H1 (cell line): ENCODE data around the gene TOP2B. TPM values are rescaled to one million over a fixed set of nuclear protein-coding genes. Genes with fewer than 3 reads are reported as not detected.

ENCODE experiments used
- CTCF ChIA-PET: fragments of 300-600 bp; sonication (Branson Sonifier 250); formaldehyde crosslinking; loops from one replicate; lab custom pipeline; 2021; ENCODE audit not compliant: partially characterized antibody; lab: Charles Lee
- POLR2A ChIA-PET: fragments of 300-600 bp; sonication (Branson Sonifier 250); formaldehyde crosslinking; loops from one replicate; lab custom pipeline; 2021; ENCODE audit warnings: inconsistent platforms; ENCODE audit not compliant: partially characterized antibody; lab: Charles Lee
- DNase-seq, 2 experiments: peaks; one replicate each; pipeline versions ENCODE4 v3.0.0 to v3.0.0-alpha.2; 2010 to 2022; ENCODE audit warnings: low spot score in 2 of 2, low read depth in 1 of 2, mixed read lengths in 1 of 2
- FAIRE-seq: peaks from 2 replicates; lab custom pipeline; 2011; peaks lifted over from hg19 to GRCh38; lab: Jason Lieb, UNC
- H2AFZ ChIP-seq: 2 replicates; pipeline ENCODE4 v1.8.1; 2012; ENCODE audit warnings: low read length, inconsistent platforms
- H2AK5ac ChIP-seq: 2 replicates; pipeline ENCODE4 v1.6.1; 2013; ENCODE audit warnings: low read depth, low read length
- H2BK120ac ChIP-seq: replicated peaks from 2 replicates; pipeline ENCODE3; 2013; ENCODE audit warnings: low read depth, low read length, inconsistent platforms
- H2BK12ac ChIP-seq: 2 replicates; pipeline ENCODE4 v1.6.1; 2013; ENCODE audit warnings: low read depth, low read length
- H2BK15ac ChIP-seq: 2 replicates; pipeline ENCODE4 v1.6.1; 2013; ENCODE audit warnings: low read length
- H2BK20ac ChIP-seq: 2 replicates; pipeline ENCODE4 v1.6.1; 2013; ENCODE audit warnings: low read length
- H2BK5ac ChIP-seq: 2 replicates; pipeline ENCODE4 v1.6.1; 2013; ENCODE audit warnings: low read depth, low read length
- H3K14ac ChIP-seq: 2 replicates; pipeline ENCODE4 v1.6.1; 2013; ENCODE audit warnings: inconsistent platforms; ENCODE audit not compliant: insufficient read length
- H3K18ac ChIP-seq: 2 replicates; pipeline ENCODE4 v1.6.1; 2013; ENCODE audit warnings: low read length; ENCODE audit errors: extremely low read depth
- H3K23ac ChIP-seq: 2 replicates; pipeline ENCODE4 v1.6.1; 2013; ENCODE audit warnings: inconsistent platforms; ENCODE audit not compliant: insufficient read length
- H3K23me2 ChIP-seq: 2 replicates; pipeline ENCODE4 v1.6.1; 2013; ENCODE audit warnings: low read depth, low read length
- H3K27ac ChIP-seq: 2 replicates; pipeline ENCODE4 v1.6.1; 2011; ENCODE audit warnings: low read depth, low read length, inconsistent platforms
- H3K27me3 ChIP-seq, 4 experiments: replicated peaks in 1 of 4; 1 replicate in 1 of 4; 2 replicates in 3 of 4; pipeline versions ENCODE4 v1.6.1 to v1.8.1; 2011 to 2013; ENCODE audit warnings: low read length in 3 of 4, mild to moderate bottlenecking in 3 of 4, inconsistent platforms in 2 of 4, mixed read lengths in 2 of 4, moderate library complexity in 1 of 4; ENCODE audit not compliant: control insufficient read depth in 3 of 4, insufficient read depth in 3 of 4; ENCODE audit errors: extremely low read depth in 1 of 4
- H3K36me3 ChIP-seq, 4 experiments: 2 replicates each; pipeline versions ENCODE4 v1.6.1 to v1.8.1; 2011 to 2013; ENCODE audit warnings: mild to moderate bottlenecking in 4 of 4, low read length in 3 of 4, moderate library complexity in 2 of 4, control low read depth in 1 of 4, inconsistent platforms in 1 of 4; ENCODE audit not compliant: insufficient read depth in 4 of 4, control insufficient read depth in 2 of 4
- H3K4ac ChIP-seq: replicated peaks from 2 replicates; pipeline ENCODE3; 2013; ENCODE audit warnings: low read length, low read depth, mixed read lengths, inconsistent platforms; ENCODE audit not compliant: insufficient read length
- H3K4me1 ChIP-seq, 4 experiments: replicated peaks in 1 of 4; 1 replicate in 1 of 4; 2 replicates in 3 of 4; pipeline versions ENCODE4 v1.6.1 to v1.8.1; 2011 to 2013; ENCODE audit warnings: low read length in 3 of 4, inconsistent platforms in 2 of 4, mixed read lengths in 1 of 4; ENCODE audit not compliant: insufficient read depth in 4 of 4, control insufficient read depth in 3 of 4
- H3K4me2 ChIP-seq, 2 experiments: 2 replicates each; pipeline versions ENCODE4 v1.6.1 to v1.8.1; 2011 to 2013; ENCODE audit warnings: low read depth in 2 of 2, low read length in 2 of 2, control low read depth in 1 of 2, inconsistent platforms in 1 of 2, mild to moderate bottlenecking in 1 of 2; ENCODE audit not compliant: insufficient read depth in 1 of 2
- H3K4me3 ChIP-seq, 4 experiments: fragments of 200-600, 300-600 bp in 1 of 4; sonication (generic), shearing (Covaris generic), sonication (Bioruptor Twin) in 1 of 4; 2 replicates each; pipeline versions ENCODE4 v1.5.1 to v1.8.1; 2011 to 2016; ENCODE audit warnings: low read length in 4 of 4, low read depth in 3 of 4, control low read depth in 2 of 4, inconsistent platforms in 2 of 4, mild to moderate bottlenecking in 2 of 4, mixed read lengths in 1 of 4, moderate library complexity in 1 of 4; ENCODE audit not compliant: insufficient read depth in 2 of 4; ENCODE audit errors: extremely low read depth in 1 of 4
- H3K56ac ChIP-seq: replicated peaks from 2 replicates; pipeline ENCODE3; 2013; ENCODE audit warnings: low read depth, mild to moderate bottlenecking, mixed read lengths, low read length, inconsistent platforms; ENCODE audit not compliant: insufficient read length
- H3K79me1 ChIP-seq: 2 replicates; pipeline ENCODE4 v1.6.1; 2013; ENCODE audit warnings: low read depth, low read length, control low read depth
- H3K79me2 ChIP-seq, 2 experiments: 2 replicates each; pipeline versions ENCODE4 v1.6.1 to v1.8.1; 2012 to 2013; ENCODE audit warnings: low read length in 2 of 2, mild to moderate bottlenecking in 2 of 2, inconsistent platforms in 1 of 2; ENCODE audit not compliant: insufficient read depth in 2 of 2, control insufficient read depth in 1 of 2
- H3K9ac ChIP-seq, 4 experiments: replicated peaks in 1 of 4; 1 replicate in 1 of 4; 2 replicates in 3 of 4; pipeline versions ENCODE4 v1.6.1 to v1.8.1; 2011 to 2013; ENCODE audit warnings: low read depth in 3 of 4, low read length in 3 of 4, control low read depth in 2 of 4, mild to moderate bottlenecking in 2 of 4, moderate library complexity in 2 of 4, inconsistent platforms in 1 of 4; ENCODE audit errors: extremely low read depth in 1 of 4
- H3K9me3 ChIP-seq, 2 experiments: 2 replicates each; pipeline versions ENCODE4 v1.6.1 to v1.8.1; 2012 to 2013; ENCODE audit warnings: mild to moderate bottlenecking in 2 of 2, moderate library complexity in 2 of 2, control low read depth in 1 of 2, inconsistent platforms in 1 of 2, low read depth in 1 of 2, low read length in 1 of 2, mixed read lengths in 1 of 2; ENCODE audit not compliant: insufficient read depth in 2 of 2
- H4K20me1 ChIP-seq, 2 experiments: replicated peaks in 1 of 2; 2 replicates each; pipeline versions ENCODE3 to v1.8.1; 2011 to 2013; ENCODE audit warnings: inconsistent platforms in 2 of 2, low read length in 2 of 2, mild to moderate bottlenecking in 1 of 2; ENCODE audit not compliant: insufficient read depth in 2 of 2, control insufficient read depth in 1 of 2
- H4K5ac ChIP-seq: 2 replicates; pipeline ENCODE4 v1.6.1; 2013; ENCODE audit warnings: low read length, low read depth, mixed read lengths, inconsistent platforms; ENCODE audit not compliant: insufficient read length
- H4K8ac ChIP-seq: 2 replicates; pipeline ENCODE4 v1.8.0; 2013; ENCODE audit warnings: mild to moderate bottlenecking, moderate library complexity, low read length, inconsistent platforms; ENCODE audit not compliant: insufficient read depth; ENCODE audit errors: extremely low read depth
- H4K91ac ChIP-seq: replicated peaks from 2 replicates; pipeline ENCODE3; 2013; ENCODE audit warnings: low read length, mixed read lengths, inconsistent platforms; ENCODE audit not compliant: insufficient read length
- FOSL1 ChIP-seq: IDR thresholded peaks from 2 replicates; pipeline ENCODE4 v1.6.1; 2011; ENCODE audit warnings: mild to moderate bottlenecking, low read depth, low read length, moderate library complexity; ENCODE audit not compliant: insufficient read depth
- WGBS, 2 experiments: shearing (Covaris generic) in 1 of 2; methylation state at CpG; one replicate each; pipeline versions ENCODE4 v1.1.6 to v1.1.7; 2013 to 2015; ENCODE audit warnings: low lambda C conversion rate in 2 of 2, mixed read lengths in 2 of 2, inconsistent platforms in 1 of 2, low coverage in 1 of 2, missing lambda C conversion rate in 1 of 2; ENCODE audit not compliant: insufficient replicate concordance in 2 of 2, insufficient coverage in 1 of 2, insufficient read length in 1 of 2; ENCODE audit errors: extremely low coverage in 1 of 2, missing lambda C conversion rate in 1 of 2; 5-methylcytosine and 5-hydroxymethylcytosine counted together
- polyA plus RNA-seq, 7 experiments: library from polyadenylated mRNA; depleted of rRNA in 3 of 7; stranded (reverse) in 5 of 7; unstranded in 2 of 7; fragments of >200 nt in 5 of 7; fragments of 200-250 nt in 2 of 7; gene quantifications; 1 replicate in 5 of 7; 2 replicates in 1 of 7; 4 replicates in 1 of 7; pipeline versions ENCODE4 v1.2.1 to v1.2.3, GENCODE V29; 2011 to 2013; ENCODE audit warnings: missing spikeins in 2 of 7, mixed read lengths in 2 of 7
- total RNA-seq: library from RNA; stranded (reverse); fragmentation: NEBNext Ultra II Directional; extraction: Animal tissue kit (Norgen Biotek cat#: 25700); gene quantifications from 2 replicates; pipeline ENCODE4 v1.2.1, GENCODE V29; 2021

TOP2B gene
- total and polyA plus RNA-seq, 2 of the 8 experiments (the other 6 are each of a cell fraction or from before 2014, with no cell fraction given): 34.9 to 206 TPM

DNA sequence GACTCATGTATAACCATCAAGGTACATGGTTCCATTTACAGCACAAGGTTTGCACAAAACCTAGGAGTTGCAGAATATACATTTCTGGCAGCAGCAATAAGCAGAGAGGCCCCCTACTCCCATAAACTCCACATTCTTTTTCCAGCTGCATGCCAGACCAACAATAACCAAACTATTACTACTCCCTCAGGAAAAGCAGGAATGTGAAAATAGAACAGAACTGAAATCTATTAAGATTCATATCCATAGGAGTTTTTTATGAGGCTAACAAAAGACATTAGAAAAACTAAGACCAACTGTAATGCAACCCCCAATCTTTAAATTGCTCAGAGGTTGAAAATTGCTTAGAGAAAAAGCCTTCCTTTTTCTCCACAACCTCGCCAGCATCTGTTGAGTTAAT, 27.6 kb upstream of the TOP2B start:
- Histone ChIP-seq H4K20me1 (no peaks in the 10 kb centered on the region), H3K18ac (no peak overlapping the region), H3K4ac (no peak overlapping the region), H3K23ac (no peak overlapping the region), H2AK5ac (no peak overlapping the region), H3K14ac (no peak overlapping the region), H2BK120ac (no peak overlapping the region), H3K79me2 (no peaks in the 10 kb centered on the region), H3K9me3 (no peaks in the 10 kb centered on the region), H3K9ac (no peak overlapping the region), H2BK12ac (no peak overlapping the region), H2BK15ac (no peak overlapping the region), H4K8ac (no peak overlapping the region), H3K36me3 (no peaks in the 10 kb centered on the region), H2BK20ac (no peak overlapping the region), H3K4me3 (no peak overlapping the region), H3K79me1 (no peaks in the 10 kb centered on the region), H3K56ac (no peak overlapping the region), H4K5ac (no peak overlapping the region), H2BK5ac (no peak overlapping the region), H3K4me1 (no peaks in the 10 kb centered on the region), H3K27me3 (no peaks in the 10 kb centered on the region), H4K91ac (no peak overlapping the region), H3K4me2 (no peak overlapping the region), H3K27ac (no peak overlapping the region), H3K23me2 (no peaks in the 10 kb centered on the region), H2AFZ (no peak overlapping the region)
- ChIA-PET POLR2A (no interaction called here), CTCF (interaction anchor here (1.0 kb wide), 1 partner anchor 9 kb away, joined by 3 read pairs; no protein-coding TSS in a partner anchor)
- DNase-seq: no peak
- FAIRE-seq: no peak
- 83% methylated on average over 1 of the region's 1 CpG; no CpG with 5 or more reads in 1 of the 2 experiments for WGBS, 2 experiments
- TF ChIP-seq FOSL1: no peak
